Activated CD4-positive, alpha-beta T cell treated with anti-CD3 and anti-CD28 coated beads for 1 hour (primary cell): Measurements from ENCODE around the gene TNS1.
A peak's percentile ranks its signal among the peaks of the same experiment; 100 is the strongest.
"Not testable (repeated sequence)": the region's sequence is repeated elsewhere in the genome, so short reads cannot be mapped to it uniquely, and the experiment has no call there.

ENCODE experiments used
- DNase-seq: peaks from one replicate; pipeline ENCODE4 v3.0.0-alpha.2; 2020

TNS1 gene

DNA sequence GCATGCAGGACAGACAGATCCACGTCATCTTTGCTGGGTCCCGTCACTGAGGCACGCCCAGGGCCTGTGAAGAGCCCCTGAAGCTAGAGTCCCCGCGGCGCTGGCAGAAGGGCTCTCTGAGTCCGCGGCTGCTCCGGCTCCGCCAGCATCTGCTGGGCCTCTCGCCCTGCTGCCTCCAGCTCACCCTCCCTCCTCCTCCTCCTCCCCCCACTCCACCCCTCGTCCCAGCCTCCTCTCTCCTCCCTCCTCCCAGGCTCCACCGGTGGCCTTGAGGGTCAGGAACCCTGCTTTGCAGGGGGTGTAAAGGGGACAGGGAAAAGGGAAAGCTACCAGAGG, at the start of gene TNS1:
TSS of gene TNS1 (minus strand) at position 151 of the 336 bp plus-strand sequence. CDS start at position 28, 123 bp downstream.
- DNase-seq: no peak

DNA sequence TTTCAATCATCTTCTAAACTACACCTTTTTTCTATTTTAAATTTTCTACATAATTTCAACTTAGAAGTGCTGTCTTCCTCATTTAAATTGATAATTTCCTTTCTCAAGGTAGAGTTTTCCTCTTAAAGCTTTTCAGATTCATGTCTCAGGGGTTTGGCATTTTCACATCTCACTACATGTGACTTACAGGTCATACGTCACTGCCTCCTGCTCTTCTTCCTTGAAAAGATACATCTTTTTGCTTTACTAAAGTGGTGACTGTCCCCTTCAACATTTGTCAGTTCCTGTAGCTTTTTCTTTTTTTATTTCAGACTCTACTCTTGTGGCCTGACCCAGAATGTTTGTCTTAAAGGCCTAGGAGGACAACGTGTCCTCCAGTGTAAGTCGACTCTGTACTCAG, 49.1 kb upstream of the TNS1 start:
- no peak for DNase-seq

DNA sequence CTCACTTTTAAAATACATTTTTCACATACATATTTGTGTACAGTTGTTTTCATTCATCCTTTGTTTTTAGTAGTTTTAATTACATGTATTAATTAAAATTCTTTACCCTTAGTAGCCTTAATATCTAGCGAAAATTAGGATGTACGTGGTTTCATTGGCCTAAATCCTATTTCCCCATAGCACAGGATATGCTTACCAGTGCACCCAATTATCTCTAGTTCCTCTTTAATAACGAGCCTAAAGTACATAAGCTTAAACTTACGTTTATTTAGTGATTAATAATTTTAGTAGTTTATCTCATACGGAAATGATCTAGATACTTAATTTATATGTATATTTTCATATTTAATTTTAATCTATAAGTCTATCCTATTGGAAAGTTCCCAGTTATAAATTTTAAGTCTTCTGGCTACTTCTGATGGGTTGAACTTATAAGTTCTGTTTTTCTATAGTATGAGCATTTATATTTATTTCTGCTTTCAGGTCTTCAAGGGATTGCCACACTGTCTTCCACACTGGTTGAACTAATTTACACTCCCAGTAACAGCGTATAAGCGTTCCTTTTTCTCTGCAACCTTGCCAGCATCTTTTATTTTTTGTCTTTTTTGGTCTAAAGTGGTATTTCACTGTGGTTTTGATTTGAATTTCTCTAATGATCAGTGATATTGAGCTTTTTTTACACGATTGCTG, 44.9 kb upstream of the TNS1 start:
- DNase-seq: no peak

DNA sequence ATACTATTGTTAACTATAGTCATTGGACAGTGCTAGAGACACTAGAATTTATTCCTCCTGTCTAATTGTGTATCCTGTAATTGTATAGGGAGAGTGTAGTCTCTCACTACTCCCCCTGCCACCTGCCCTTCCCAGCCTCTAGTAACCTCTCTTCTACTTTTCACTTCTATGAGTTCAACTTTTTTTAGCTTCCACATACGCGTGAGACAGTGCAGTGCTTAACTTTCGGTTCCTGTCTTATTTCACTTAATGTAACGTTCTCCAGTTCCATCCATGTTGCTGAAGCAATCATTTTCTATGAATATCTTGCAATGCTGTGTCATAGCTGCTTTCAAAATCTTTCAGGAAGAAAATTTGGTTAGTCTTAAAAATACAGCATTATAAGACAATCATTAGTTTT, 43.4 kb upstream of the TNS1 start:
- DNase-seq: no peak

DNA sequence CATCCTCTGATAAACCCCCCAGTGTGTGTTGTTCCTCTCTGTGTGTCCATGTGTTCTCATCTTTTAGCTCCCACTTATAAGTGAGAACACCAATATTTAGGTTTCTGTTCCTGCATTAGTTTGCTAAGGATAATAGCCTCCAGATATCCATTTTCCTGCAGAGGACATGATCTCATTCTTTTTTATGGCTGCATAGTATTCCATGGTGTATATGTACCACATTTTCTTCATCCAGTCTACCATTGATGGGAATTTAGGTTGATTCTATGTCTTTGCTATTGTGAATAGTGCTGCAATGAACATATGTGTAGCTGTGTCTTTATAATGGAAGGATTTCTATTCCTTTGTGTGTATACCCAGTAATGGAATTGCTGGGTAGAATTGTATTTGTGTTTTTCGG, 41.8 kb upstream of the TNS1 start:
- not testable (repeated sequence) for DNase-seq

DNA sequence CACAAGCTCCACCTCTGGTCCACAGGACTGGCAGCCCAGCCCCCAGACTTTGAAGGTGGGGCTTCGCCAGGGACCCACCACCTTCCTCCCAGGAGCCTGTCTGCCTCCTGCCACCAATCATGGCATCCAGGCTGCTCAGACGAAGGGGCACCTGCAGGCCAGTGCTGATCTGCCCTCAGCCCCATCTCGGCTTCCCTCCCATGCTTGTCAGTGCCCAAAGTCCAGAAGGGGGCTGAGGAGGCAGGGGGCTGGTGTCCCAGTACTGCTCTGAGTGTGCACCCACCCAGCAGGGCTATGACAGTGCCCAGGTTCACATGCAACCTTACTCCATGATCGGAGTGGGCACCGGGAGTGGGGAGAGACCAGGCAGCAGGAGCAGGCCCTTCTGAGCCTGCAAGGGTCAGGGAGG, 40.9 kb upstream of the TNS1 start:
- no peak for DNase-seq

DNA sequence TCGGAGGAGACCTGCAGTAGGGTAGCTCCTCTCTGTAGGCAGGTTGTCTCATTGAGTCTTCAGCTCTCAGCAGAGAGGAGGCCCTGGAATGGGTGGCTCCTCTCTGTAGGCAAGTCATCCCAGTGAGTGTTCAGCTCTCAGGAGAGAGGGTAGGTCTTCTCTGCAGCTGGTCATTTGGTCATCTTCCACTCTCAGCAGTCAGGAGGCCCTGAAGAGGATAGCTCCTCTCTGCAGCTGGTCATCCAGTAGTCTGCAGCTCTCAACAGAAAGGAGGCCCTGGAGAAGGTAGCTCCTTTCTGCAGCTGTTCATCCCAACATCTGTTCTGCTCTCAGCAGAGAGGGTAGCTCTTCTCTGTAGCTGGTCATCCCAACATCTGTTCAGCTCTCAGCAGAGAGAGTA, 40.3 kb upstream of the TNS1 start:
- DNase-seq: no peak

DNA sequence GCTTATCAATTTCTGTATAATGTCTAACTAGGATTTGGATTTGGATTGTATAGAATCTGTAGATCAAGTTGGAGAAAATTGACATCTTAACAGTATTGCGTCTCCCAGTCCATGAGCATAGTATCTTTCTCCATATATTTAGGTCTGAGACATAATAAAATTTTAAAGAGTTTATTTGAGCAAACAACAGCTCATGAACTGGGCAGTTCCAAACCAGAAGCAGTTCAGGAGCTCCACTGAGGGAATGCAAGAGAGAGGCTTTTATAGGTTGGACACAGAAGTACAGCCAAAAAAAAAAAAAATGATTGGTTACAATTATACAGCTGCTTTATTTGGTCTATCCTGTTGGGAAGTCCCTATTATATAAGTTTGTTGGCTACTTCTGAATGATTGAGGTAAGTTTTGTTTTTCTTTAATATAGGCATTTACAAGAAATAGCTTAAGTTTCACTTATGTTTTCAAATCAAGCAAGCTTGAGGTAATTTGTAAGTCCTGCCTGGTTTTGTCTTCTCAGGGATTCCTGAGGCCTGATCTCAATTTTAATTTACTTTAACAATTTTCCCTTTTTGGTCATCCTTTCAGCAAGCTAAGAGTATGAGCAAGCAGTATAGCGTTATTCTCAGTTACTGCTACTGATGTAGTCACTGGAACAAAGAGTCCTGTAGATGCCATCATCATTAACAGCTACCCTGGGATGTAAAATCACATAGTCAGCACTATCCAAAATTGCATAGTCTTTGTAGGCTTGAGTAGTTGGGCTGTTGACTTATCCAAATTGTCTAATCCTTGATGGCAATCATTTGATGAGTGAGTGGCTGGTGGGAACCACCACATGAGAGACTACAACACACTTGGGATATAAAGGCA, 38.7 kb upstream of the TNS1 start:
- no peak for DNase-seq

DNA sequence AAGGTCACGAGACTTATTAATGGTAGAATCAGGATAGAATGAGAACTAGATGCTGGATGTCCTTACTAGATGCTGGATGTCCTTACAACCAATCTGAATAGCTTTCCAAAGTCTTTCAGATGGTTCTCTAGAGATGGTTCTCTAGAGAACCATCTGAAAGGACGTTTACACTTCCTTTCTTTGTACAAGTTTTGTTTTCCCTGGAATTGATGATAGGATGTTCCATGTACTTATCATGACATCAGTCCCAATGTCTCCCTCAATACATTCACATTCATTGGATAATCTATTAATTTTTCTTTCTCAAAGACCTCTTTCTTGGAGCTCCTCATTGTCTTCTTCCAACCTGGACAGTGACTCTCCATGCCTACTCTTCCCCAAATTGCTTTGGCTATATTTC, 38.1 kb upstream of the TNS1 start:
- DNase-seq: no peak

DNA sequence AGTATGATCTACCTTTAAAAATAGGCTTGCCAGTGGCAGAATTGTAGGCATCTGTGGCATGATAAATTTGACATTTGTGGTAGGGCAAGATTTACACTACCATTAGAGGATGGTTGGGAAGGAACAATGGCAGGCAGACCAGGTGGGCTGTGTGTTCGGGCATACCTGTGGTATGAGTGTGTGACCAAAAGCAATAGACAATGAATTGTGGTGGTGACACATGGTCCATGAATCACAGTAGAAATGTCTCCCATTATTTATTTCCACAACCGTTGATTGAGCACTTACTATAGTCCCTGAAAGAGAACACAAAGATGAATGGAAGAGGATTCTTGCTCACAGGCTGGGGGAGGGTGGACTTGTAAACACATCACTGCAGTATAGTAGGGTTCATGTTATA, 36.4 kb upstream of the TNS1 start:
- DNase-seq: no peak

DNA sequence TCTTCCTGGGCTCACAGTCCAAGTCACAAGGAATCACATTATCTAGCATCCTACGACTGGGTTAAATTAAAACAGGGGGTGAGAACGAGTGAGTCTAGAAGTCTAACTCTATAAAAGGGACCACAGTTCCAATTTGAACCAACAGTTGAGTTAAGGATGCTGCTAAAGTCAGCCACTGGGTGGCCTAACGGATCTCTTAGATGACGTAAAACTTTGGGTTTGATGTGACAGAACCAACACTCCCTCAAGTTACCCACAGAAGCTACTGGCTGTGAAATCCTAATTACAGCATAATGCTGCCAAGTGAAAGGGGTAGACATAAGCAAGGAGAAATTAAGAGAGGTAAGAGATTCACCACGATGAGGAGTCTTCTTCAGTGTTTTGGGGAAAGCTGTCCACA, 33.6 kb upstream of the TNS1 start:
- DNase-seq: no peak

DNA sequence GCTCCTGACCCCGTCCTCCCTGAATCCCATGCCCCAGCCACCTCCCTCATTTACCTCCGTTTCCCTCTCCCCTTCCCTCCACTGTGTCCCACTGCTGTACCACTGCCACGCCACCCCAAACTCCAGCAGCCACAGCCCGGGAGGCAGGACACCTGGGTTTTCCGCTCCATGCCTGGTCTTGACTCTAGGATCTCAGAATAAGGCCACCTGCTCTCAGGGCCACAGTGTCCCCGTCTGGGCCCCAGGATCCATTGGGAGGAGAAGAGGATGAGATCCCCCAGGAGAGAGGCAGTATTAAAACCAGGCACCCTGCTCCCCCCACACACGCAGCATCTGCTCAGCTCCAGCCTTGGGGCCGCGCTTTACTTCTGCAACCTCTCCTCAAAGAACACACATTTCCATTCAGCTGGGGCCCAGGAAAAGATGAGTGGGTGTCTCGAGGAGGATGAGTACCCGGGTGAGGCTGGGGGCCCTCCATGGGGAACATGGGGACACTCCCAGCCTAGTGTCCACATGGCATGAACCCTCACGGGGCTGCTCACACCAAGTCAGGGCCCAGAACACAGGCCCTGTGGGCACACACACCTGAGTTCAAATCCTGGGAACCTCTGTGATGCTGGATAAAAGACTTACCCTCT, 32.8 kb upstream of the TNS1 start:
- DNase-seq: no peak

DNA sequence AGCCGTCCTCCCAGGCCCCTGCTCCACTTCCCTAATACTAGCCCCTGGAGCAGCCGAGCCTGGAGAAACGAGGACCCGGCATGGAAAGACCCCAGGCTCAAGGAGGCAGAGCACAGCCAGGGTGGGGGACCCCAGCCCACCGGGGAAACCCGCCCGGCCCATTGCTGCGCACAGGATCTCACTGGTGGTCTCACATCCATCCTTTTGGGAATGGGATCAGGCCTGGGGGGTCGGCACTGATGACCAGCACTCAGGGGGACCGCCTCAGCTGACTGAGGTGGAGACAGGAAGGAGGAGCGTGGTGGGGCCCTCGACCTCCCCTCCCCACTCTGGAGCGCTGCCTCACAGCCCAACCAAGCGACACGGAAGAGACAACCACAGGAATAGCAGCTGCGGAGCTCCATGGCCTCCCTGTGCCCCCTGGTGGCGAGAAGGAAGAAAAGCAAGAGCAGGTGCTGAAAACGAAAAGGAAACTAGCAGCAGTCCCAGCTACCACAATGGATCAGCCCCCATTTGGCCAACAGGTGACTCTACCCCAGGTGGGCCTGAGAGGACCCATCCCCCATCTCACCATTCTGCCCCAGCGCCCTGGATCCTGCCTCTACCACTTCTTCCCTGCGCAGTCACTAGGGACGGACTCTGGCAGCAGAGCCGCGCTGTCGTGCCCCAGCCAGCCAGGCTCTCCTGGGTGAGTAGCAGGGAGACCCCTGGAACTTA, 31.9 kb upstream of the TNS1 start:
- peak; percentile 55 for DNase-seq

DNA sequence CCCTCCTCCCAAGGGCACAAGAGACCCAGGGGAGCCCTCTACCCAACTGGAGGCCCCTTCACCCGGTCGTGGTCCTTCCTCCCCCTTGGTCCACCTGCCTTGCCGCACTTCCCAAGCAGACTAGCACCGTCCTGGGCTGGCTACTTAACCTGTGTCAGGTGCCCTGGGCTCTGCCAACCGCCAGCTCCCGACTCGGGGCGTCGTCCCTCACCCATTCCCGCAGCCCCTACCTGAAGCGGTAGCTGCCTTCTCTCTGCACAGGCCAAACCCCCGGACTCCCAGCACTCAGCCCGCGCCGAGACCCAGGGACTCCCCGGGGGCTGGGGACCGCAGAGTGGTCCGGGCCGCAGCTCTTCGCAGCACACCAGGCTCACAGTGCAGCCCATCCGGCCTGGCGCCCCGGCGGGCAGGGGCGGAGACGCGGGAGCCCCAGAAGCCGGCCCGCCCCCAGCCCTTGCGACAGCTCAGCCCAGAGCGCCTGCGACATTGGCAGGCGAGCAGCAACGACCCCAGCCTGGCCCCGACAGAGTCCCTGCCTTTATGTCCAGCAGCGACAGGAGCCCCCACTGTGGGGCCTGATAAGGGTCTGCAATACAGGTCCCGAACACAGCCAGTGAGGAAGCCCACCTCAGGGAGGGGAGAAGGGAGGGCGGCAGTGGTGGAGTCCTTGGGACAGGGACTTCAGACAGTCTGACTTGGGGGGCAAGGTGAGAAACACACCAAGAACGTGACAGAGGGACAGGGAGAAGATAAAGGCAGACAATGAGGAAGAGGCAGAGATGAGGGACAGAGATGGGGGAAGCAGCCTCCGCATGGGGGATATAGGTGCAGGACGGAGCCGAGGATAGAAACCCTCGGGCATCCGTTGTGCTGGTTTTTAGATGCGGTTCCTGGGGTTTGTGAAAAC, 31.0 kb upstream of the TNS1 start:
- no peak for DNase-seq

DNA sequence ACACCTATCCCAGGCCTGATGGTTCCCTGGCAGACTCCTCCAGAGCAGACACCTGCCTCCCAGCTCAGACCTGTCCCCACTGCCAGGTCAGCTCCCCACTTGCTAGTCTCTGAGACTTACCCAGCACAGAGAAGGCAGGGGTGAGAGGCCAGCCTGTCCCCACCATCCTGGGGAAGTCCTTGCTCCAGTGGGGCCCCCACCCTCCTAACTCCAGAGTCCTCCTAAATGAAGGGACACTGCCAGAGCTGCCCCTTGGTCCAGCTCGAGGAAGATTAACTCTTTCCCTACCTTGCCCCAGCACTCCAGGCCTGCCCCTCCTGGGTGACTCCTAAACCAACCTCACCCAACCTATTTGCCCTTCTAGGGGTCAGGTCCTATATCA, 30.4 kb upstream of the TNS1 start:
- DNase-seq: no peak

DNA sequence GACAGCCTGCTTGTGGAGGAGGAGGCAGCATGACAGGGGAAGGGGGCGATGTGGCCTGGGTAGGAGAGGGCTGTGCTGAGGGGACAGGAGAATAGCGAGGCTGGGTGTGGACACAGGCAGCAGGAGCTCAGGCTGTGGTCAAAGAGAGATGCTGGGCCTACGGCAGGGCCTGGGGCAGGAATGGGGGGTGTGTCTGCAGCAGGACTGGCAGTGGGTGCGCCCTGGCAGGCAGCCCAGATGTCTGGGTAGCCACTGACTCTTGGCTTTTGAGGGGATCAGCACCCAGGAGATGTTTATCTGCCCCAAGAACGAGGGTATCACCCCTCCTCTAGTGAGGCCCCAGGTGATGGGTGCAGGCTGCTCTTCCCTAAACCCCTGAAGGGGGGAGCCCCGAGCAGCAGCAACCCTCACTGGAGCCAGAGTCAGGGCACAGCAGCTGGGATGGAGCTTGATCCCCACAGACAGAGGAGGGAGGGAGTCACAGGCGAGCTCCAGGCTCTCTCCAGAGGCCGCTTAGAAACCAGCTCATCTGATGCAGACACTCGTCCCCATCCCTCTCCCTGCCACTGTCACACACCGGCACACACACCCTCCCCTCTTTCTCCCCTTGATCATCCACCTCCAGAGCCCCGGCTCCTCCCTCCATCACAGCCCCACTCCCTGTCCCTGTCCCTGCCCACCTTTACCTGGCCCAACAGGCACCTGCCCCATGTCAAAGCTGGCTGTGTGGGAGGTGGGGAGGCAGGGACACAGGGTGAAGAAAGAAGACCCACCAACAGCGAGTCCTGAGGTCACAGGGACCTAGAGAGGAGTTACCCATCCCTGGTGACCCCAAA, 29.8 kb upstream of the TNS1 start:
- no peak for DNase-seq

DNA sequence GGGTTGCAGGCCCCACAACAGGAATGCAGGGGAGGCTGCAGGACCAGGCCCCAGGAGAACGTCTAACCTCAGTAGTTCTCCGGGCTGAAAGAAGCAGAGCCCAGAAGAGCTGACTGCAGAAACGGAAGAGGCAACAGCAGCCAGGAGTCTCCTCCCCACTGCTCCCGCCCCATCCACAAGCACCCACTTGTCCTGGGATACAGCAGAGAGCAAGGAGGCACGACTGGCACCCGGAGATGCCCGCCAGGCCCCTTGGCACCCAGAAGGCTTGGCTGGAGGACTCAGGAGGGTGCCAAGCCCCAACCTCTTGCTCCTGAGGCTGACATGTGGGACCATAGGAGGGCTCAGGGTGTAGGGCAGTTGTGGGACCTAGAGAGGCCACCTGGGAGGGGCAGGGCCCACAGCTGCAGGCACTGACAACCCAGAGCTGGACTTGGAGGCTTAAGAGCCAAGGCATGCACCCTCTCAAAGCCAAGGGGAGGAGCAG, 29.0 kb upstream of the TNS1 start:
- no peak for DNase-seq

DNA sequence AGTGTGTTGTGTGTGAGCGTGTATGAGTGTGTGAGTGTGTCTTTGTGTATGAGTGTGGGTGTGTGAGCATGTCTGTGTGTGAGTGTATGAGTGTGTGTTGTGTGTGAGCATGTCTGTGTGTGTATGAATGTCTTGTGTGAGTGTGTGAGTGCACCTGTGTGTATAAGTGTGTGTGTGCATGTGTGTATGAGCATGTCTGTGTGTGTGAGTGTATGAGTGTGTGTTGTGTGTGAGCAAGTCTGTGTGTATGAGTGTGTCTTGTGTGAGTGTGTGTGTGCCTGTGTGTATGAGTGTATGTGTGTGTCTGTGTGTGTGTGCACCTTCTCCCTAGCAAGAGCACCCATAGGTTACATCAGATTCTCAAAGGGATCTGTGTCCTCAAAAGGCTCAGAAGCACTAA, 28.5 kb upstream of the TNS1 start:
- no peak for DNase-seq

DNA sequence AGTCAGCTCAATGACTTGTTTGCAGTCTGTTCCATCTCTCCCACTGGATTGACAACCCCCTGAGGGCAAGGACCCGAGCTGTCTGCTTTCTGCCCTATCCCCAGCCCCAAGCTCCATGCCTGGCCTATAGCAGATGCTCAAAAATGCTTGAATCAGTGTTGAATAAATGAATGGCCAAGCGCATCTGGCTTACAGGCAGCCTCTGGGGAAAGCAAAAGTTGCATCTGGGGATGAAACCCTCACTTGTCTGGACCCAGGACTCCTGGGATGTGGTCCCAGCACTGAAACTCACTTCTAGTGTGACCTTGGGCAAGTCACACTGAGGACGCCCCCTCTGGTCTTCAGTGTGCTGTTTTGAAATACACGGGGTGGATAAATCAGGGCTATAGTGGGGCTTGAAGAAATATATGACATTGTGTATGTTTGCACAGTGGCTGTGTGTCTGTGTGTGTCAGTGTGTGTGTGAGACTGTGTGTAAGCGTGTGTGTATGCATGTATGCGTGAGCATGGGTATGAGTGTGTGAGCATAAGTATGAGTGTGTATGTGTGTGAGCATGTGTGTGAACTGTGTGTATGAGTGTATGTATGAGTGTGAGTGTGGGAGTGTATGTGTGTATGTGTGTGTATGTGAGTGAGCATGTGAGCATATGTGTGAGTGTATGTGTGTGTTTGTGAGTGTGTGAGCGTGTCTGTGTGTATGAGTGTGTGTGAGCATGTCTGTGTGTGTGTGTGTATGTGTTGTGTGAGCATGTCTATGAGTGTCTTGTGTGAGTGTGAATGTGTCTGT, 27.8 kb upstream of the TNS1 start:
- DNase-seq: no peak
